Activated naive CD4-positive, alpha-beta T cell treated with anti-CD3 and anti-CD28 coated beads, Interleukin-2, amount 50 U/mL, for 72 hours (primary cell): ENCODE data around the gene MRPS9. TPM values are rescaled to one million over a fixed set of nuclear protein-coding genes. Genes with fewer than 3 reads are reported as not detected.

ENCODE experiments used
- ATAC-seq, 2 donors: fragments of 150-1000 bp; cut with Tn5 transposase; 2 replicates each; pipeline ENCODE4 v1.10.0; 2021; ENCODE audit warnings: mild to moderate bottlenecking in 2 of 2, moderate library complexity in 2 of 2
- DNase-seq, 2 donors: peaks; one replicate each; pipeline ENCODE4 v3.0.0; 2021 to 2022; ENCODE audit warnings: low spot score in 2 of 2
- H3K27ac Mint-ChIP-seq, 2 donors: one replicate each; pipeline ENCODE4 v1.8.0; 2022; ENCODE audit warnings: mild to moderate bottlenecking in 2 of 2, mixed read lengths in 2 of 2
- H3K36me3 Mint-ChIP-seq, 2 donors: one replicate each; pipeline ENCODE4 v1.8.0; 2022; ENCODE audit warnings: mixed read lengths in 2 of 2
- H3K9me3 Mint-ChIP-seq, 2 donors: one replicate each; pipeline ENCODE4 v1.8.0; 2022; ENCODE audit warnings: mixed read lengths in 2 of 2
- total RNA-seq, 2 donors: library from RNA; stranded (reverse); gene quantifications; one replicate each; pipeline ENCODE4 v1.2.3, GENCODE V29; 2022

Gene MRPS9
- total RNA-seq, 2 donors from 2014 or later = 36.0 to 36.8 TPM

DNA sequence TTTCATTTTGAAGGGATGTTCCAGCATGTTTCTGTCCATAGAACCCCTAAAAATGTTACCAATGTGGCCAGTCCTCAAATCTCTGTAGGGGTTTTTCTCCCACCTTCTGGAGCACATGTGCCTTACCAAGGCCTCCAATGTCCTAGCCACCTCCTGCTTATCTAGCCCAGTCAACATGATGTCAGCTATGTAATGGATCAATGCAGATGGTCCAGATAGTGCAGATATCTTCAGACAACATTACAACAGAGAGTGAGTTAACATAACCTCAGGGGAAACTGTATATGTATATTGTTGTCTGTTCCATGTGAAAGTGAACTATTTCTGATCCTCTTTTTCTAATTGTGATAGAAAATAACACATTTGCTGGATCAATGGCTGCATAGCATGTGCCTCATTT, 92.7 kb downstream of the MRPS9 start:
- no peak overlapping the region for H3K27ac Mint-ChIP-seq
- no peak for DNase-seq
- no peak for ATAC-seq
- peaks cover 0 to 5% of the 10 kb centered on the region in 2 donors for H3K9me3 Mint-ChIP-seq
- peaks cover 0 to 10% of the 10 kb centered on the region in 2 donors for H3K36me3 Mint-ChIP-seq

DNA sequence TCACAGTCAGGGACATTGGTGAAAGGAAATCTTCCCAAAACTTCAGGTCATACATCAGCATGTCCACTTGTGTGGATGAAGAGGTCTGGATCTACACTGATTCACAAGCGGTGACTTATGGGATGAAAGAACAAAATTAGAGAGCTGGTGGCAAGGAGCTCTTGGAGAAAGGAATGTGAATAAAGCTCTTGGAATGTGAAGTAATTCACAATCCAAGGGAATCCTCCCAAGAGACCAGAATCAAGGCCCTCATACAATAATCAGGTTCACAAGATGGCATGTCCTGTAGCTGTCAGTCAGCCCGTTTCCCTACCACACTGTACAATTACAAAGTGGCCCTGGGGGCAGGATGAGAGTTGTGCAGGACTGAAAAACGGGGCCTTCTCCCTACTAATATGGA, 96.2 kb downstream of the MRPS9 start:
- ATAC-seq = no peak
- H3K36me3 Mint-ChIP-seq = no peaks in the 10 kb centered on the region
- H3K9me3 Mint-ChIP-seq = no peaks in the 10 kb centered on the region
- no peak overlapping the region for H3K27ac Mint-ChIP-seq
- DNase-seq = no peak

DNA sequence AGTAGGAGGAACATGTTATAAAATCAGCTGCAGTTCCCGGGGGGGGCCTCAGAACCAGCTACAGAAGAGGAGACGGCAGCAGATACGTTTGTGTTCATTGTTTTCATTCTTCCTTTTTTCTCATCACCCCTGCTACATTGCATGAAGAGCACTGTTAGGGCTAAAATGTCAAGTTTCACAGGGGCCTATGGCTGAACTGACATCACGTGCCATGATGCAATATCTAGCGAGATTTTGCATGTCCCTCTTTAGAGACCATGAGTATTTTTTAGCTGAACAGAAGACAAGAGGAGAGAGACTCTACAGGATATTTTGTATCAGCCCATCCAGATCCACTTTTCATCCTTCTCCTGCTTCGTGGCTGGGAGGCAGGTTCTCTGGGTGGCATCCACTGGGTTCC, 97.6 kb downstream of the MRPS9 start:
- ATAC-seq (no peak), DNase-seq (no peak)
- Mint-ChIP-seq H3K36me3 (no peaks in the 10 kb centered on the region), H3K27ac (no peak overlapping the region), H3K9me3 (no peaks in the 10 kb centered on the region)

DNA sequence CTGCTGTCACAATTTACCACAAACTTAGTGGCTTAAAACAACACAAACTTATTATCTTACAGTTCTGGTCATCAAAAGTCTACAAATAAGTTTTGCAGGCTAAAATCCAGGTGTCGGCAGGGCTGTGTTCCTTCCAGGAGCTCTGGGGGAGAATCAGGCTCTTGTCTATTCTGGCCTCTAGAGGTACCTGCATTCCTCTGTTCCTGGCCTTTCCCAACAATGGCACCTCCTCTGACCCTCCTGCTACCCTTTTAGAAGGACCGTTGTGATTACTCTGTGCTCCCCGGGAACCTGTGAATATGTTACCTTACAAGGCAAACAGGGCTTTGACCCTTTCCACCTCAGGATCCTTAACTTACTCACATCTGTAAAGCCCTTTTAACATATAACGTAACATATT, 98.5 kb downstream of the MRPS9 start:
- DNase-seq (no peak), ATAC-seq (no peak)
- no peaks in the 10 kb centered on the region for H3K36me3 Mint-ChIP-seq
- no peak overlapping the region for H3K27ac Mint-ChIP-seq
- H3K9me3 Mint-ChIP-seq = no peaks in the 10 kb centered on the region

DNA sequence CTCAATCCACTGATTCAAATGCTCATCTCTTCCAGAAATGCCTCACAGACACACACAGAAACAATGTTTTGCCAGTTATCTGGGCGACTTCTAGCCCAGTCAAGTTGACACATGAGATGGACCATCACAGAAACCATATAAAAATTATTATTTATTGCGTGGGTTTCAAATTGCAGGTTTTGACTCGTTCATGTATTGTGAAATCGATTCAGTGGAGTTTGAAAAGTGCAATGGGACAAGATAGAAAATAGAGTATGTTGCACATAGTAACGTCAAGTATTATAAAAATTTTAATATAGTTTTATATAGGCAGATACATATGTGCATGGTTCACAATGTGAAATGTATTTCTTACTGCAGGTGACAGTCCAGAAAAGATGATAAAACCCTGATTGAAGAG, 100.8 kb downstream of the MRPS9 start:
- no peaks in the 10 kb centered on the region for H3K9me3 Mint-ChIP-seq
- no peak for ATAC-seq
- no peaks in the 10 kb centered on the region for H3K36me3 Mint-ChIP-seq
- no peak for DNase-seq
- no peak overlapping the region for H3K27ac Mint-ChIP-seq

DNA sequence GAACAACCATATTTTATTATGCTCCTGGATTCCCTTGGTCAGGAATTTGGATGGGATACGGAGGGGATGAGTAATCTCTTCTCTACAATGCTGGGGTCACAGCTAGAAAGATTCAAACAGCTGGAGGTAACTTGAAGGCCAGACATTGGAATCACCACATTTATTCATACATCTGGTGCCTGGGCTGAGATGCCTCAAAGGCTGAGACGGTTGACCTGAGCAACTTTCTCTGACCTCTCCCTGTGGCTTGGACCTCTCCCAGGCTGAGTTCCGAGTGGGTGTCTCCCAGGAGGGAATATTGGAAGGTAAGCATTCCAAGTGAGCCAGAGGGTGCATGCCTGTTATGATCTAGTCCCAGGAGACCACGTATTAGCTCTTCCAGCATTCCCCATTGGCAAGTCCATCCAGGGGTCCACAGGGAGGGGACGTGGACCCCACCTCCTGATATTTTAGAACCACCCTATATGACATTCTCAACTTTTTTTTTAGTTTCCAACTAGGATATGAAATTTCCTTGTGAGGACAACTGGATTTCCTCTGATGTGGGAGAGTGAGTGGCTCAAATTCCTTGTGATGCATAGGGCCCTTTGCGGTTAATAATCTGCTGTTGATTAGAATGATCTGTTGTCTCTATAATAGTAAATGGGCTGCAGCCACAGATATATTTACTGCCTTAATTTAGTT, 101.8 kb downstream of the MRPS9 start:
- DNase-seq = no peak
- peaks cover 3% of the 10 kb centered on the region in 2 donors for H3K36me3 Mint-ChIP-seq
- no peaks in the 10 kb centered on the region for H3K9me3 Mint-ChIP-seq
- no peak for ATAC-seq
- no peak overlapping the region for H3K27ac Mint-ChIP-seq

DNA sequence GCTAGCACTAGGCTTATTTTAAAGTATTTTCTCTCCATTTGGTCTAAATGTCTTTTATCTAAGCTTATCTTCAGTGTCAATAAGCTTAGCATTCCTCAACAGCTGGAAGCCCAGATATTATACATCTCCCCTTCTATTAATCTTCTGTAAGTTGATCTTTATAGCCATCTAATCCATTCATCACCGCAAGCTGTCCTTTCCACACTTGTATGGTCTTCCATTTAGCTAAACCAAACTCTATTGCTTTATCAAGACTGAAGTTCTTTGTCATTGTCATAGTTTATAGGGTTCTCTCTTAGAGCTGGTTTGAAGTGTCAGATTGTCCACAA, 102.3 kb downstream of the MRPS9 start:
- DNase-seq = no peak
- no peaks in the 10 kb centered on the region for H3K9me3 Mint-ChIP-seq
- H3K27ac Mint-ChIP-seq = no peak overlapping the region
- ATAC-seq = no peak
- peaks cover 5% of the 10 kb centered on the region in 2 donors for H3K36me3 Mint-ChIP-seq

DNA sequence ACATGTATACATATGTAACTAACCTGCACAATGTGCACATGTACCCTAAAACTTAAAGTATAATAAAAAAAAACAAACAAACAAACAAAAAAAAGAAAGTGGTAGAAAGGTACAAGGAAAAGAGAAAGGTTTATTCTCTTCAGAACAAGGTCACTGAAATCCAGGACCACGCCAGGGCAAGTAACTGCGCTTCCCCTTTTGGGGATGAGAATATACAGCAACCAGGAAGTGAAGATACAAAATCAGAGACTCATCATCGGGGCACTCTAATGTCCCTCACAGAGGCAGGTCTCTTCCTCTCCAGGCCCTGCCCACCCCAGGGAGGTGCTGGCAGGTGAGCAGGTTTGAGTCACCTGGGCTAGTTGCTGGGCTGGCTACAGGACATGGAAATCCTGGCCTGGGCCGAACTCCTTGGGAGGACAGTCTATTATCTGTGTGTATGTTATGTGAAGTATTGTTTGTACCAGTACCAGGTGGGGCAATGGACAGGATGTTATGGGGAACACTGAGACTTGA, 103.3 kb downstream of the MRPS9 start:
- Mint-ChIP-seq H3K27ac (no peak overlapping the region), H3K9me3 (no peaks in the 10 kb centered on the region), H3K36me3 (peaks cover 5% of the 10 kb centered on the region in 2 donors)
- ATAC-seq = no peak
- DNase-seq = no peak

DNA sequence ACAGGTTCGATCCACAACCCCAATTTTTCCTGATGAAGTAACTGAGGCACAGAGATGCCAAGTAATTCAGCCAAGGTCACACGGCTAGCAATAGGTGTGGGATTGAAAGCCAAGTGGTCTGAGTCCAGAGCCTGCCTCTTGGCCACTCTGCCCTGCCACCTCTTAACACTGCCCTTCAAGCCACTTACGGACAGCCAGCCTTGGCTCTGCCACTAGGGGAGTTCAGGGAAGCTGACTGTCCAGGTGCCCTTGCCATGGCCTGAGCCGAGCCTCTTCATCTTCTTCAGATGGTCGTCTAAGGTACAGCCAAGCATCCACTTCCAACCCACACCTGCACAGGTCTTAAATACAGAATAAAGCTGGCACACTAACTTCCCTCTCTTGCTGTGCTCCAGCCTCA, 104.4 kb downstream of the MRPS9 start:
- no peaks in the 10 kb centered on the region for H3K9me3 Mint-ChIP-seq
- DNase-seq (no peak), ATAC-seq (no peak)
- H3K27ac Mint-ChIP-seq = no peak overlapping the region
- H3K36me3 Mint-ChIP-seq = peaks cover 5% of the 10 kb centered on the region in 2 donors

DNA sequence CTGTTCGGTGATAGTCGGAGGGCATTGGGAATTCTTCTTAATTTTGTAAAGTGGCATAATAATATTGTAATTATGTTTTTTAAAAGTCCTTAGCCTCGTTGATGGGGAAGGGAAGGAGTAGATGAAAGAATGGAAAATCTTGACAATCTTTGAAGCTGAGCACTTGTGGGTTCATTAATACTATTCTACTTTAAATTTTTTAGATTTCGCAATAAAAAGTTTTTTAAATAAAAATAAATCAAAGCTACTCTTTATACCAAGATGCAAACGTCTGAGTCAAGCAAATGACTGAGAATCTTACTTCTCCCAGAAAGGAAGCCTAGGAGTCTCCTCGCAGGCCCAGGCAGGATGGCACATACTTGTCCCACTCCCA, 105.2 kb downstream of the MRPS9 start:
- Mint-ChIP-seq H3K27ac (no peak overlapping the region), H3K9me3 (no peaks in the 10 kb centered on the region), H3K36me3 (peaks cover 5% of the 10 kb centered on the region in 2 donors)
- no peak for DNase-seq
- ATAC-seq = no peak

DNA sequence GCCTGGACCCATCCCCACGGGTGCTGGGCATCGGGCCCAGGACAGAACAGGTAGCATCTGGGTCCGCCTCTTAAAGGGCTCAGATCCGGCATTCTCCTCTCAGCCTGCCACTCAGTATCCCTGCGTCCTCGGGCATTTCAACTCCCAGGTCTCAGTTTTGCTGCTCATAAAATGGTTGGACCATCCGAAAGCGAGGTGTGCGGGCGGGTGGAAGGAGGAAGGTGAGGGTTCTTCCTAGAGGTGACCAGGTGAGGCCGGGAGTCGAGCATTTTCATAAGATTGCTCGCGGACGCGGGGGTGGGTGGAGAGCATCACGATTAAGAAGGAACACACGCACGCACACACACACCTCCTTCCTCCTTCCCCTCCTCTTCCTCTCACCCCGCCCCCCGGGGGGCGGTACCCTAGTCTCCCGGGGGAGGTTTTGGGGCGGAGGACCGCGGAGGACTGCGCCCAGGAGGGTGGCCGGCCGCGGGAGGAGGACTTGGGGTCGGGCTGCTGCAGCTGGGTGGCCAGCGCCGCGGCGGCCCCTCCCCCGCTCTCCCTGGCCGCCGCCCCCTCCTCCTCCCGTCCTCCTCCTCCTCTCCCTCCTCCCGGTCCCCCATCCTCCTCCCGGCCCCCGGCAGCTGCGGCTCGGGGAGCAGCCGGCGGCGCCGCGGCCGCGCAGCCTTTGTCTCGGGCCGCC, 105.7 kb downstream of the MRPS9 start:
- ATAC-seq (peak; percentile 58 to 81), DNase-seq (peak in 1 of 2 donors; percentile 39)
- H3K9me3 Mint-ChIP-seq = no peaks in the 10 kb centered on the region
- no peak overlapping the region for H3K27ac Mint-ChIP-seq
- peaks cover 5% of the 10 kb centered on the region in 2 donors for H3K36me3 Mint-ChIP-seq

DNA sequence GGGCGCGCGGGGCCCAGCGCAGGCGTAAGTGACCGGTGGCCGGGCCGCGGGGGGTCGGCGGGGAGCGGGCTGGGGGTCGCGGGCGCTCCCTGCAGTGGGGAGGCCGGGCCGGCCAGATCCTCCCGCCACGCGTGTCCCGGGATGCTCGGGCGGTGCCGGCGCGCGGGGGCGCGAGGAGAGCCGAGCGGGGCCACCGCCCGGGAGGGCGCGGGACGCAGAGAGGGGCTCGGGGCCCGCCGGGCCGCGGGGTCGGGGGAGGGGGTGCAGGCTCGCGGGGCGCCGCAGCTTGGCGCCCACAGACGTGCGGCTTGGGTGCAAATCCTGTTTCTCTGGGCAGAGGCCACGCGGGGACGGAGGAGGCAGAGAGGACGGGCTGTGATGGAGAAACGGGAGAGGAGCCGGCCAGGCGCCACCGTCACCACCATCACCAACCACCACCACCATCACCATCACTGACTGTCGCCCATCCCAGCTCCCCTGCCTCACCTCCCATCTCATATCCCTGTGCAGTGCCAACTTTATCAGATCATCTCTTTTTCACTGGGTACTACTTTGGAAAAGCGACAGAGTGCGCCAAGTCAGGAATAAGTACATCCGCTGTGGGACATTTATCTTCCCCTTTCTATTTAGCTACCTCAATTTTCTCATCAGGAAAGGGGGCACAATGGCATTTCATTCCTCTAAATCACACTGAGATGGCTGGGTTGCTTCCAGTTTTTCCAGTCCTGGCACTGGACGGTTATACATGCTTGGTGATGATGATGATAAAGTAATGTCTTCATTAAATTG, 106.5 kb downstream of the MRPS9 start:
- no peak for DNase-seq
- H3K36me3 Mint-ChIP-seq = peaks cover 5% of the 10 kb centered on the region in 2 donors
- H3K9me3 Mint-ChIP-seq = no peaks in the 10 kb centered on the region
- no peak overlapping the region for H3K27ac Mint-ChIP-seq
- ATAC-seq = peak; percentile 20 to 23

DNA sequence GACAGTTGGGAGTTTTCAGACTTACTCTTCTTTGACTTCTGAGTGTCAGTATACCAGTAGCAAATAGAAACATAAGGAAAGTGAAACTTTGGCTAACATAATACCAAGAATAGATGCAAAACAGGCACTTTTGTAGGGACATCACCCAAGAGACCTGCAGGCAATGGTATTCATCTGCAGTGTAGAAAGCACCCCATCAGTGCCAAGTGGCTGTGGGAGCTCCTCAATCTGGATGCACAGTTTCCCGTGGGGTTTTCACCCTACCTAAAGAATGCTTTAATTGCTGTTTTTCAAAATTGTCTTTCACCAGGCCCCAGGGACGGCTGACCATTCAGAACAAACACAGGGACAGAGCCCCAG, 107.1 kb downstream of the MRPS9 start:
- peak; percentile 47 to 67 for ATAC-seq
- no peak overlapping the region for H3K27ac Mint-ChIP-seq

DNA sequence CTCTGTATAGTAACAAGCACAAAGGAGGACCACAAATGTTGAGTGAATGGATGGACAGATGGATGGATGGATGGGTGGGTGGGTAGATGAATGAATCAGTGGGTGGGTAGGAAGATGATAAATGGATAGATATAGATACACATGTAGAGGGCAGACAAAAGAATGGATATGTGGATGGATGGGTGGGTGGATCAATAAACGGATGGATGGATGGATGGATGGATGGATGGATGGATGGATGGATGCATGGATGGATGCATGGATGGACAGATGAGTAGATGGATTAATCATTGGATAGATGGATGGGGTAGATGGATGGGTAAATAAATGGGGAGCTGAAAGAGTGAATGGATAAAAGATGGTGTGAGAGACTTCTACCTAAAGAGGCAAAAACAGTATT, 111.4 kb downstream of the MRPS9 start:
- ATAC-seq = no peak
- DNase-seq = no peak
- Mint-ChIP-seq H3K9me3 (no peaks in the 10 kb centered on the region), H3K36me3 (peaks cover 5% of the 10 kb centered on the region in 2 donors), H3K27ac (no peak overlapping the region)

More for the DNA sequence above, 107.1 kb downstream of the MRPS9 start:
- H3K9me3 Mint-ChIP-seq = no peaks in the 10 kb centered on the region
- no peak for DNase-seq
- peaks cover 5% of the 10 kb centered on the region in 2 donors for H3K36me3 Mint-ChIP-seq
